HG03103 (cell line): ENCODE measurements around the gene MT1A.

Experiments
- ATAC-seq: cut with Tn5 transposase; IDR thresholded peaks from one replicate; pipeline ENCODE4 v1.9.1; 2021; ENCODE audit warnings: low read depth; ENCODE audit not compliant: unreplicated experiment

The MT1A gene

DNA sequence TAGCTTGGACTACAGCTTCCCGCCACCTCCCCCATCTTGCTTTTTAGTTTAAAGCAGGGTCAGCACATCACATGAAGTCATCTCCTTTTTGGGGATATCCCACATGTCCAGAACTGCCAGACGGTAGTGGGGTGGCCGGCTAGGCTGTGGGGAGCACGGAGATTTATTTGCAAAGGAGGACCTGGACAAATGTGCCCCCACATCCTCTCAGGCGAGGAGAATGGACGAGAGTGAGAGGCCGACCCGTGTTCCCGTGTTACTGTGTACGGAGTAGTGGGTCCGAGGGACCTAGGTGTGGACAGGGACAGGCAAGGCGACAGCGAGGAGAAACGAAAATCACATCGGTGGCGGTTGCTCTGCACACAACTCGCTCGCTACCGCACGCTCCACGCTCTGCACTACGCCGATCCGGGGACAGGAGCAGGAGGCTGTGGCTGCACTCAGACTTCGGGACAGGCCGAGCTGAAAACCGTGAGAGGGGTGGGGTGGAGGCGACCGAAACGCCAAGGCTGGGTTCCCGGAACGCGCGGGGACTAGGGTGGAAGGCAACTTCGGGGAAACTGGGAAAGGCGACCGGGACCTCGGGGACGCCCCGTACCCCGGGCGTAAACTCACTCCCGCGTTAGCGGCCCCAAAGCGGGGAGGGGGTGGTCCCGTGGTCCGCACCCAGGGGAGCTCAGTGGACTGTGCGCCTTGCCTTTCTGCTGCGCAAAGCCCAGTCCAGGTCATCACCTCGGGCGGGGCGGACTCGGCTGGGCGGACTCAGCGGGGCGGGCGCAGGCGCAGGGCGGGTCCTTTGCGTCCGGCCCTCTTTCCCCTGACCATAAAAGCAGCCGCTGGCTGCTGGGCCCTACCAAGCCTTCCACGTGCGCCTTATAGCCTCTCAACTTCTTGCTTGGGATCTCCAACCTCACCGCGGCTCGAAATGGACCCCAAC lies at the start of gene MT1A:
TSS of gene MT1A (plus strand) at position 853 of the 937 bp plus-strand sequence. CDS start at position 926, 73 bp downstream.
- ATAC-seq: no peak

DNA sequence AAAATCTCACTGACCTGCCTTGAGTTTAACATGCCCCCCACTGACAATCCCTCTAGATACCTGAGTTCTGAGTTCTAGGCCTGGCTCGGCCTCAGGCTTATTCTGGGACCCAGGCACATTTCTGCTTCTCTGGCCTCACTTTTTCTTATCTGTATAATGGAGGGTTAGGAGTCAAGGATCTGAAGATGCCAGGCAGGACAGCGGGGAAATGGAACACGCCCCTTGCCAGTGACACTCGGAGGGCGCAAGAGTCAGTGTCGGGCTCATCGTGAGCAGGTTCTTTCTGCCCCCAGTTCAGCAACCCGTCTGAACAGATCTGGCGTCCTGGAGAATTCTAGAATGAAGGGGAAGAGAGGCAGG lies 49.7 kb upstream of the MT1A start:
- ATAC-seq: no peak

- ATAC-seq: no peak
These were observed 49.1 kb upstream of the MT1A start, which contains the start of gene MT3 for GRCh38 chr16:56589141-56590039. Gene MT3, plus strand, starts transcription at chr16:56589528. Its CDS starts 63 bp downstream, at chr16:56589591.

DNA sequence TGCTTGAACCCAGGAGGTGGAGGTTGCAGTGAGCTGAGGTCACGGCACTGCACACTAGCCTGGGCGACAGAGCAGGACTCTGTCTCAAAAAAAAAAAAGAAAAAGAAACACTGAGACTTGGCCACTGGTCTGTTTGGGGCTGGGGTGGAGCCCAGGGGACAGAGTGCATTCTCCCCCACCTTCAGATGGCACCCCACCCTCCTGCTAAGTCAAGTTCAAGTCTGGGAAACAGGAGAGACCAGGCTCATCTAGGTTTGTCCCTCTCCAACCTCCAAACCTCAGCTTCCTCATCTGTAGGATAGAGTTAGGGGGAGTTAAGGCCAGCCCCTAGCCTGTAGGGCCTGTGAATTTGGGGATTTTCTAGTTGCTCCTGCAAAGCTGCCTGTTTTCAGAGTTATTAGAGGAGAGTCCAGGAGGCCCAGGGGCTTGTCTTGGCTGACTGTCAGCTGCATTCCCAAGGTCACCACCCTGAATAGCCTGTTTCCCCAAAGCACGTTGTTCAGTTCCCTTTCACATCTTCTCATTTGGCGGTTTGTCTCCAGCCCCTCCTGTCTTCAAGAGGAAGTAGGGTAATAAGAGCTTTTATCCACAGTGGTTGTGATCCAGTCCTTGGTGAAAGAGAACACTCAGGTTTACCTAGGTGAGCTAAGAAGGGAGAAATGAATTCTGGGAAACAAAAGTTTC lies 46.9 kb upstream of the MT1A start:
- no peak for ATAC-seq

DNA sequence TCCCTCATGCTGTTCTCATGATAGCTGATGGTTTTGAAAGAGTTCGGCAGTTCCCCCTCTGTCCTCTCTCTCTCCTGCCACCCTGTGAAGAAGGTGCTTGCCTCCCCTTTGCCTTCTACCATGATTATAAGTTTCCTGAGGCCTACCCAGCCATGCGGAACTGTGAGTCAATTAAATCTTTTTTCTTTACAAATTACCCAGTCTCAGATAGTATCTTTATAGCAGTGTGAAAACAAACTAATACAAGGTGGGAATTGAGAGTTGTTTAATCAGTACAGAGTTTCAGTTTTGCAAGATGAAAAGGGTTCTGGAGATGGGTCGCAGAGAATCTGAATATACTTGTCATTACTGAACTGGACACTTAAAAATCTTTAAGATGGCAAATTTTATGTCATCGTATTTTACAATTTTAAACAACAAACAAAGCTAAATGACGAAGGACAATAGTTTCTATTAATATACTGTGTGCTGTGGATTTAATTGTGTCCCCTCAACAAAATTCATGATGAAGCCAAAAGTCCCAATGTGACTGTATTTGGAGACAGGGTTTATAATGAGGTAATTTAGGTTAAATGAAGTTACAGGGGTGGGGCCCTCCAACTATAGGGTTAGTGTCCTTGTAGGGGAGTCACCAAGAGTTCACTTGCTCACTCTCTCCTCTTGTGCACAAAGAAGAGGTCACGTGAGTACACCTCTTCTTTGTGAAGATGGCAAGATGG lies 44.7 kb upstream of the MT1A start:
- ATAC-seq: no peak

GRCh38 chr16:56594292-56594619 lies 44.2 kb upstream of the MT1A start:
- no peak for ATAC-seq

DNA sequence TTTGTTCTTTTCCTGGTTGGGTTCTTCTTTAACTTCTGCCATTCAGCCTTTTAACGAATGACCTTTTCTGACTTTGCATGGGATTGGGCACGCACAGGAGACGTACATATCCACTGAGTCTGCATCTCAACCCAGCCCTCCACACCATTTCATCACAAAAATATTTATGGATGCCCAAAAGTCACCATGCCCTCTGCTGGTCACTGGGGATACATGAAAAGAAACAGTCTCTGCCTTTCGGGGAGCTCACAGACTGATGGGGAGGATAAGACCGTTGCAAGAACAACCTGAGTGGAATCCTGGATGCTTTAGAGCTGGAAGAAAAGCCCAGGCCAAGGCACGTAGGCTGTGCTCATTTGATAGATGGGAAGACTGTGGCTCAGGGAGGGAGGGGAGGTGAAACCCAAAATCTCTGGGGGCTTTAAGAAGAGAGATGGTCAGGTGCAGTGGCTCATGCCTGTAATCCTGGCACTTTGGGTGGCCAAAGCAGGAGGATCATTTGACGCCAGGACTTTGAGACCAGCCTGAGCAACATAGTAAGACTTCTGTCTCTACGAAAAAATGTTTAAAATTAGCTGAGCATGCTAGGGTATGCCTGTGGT lies 38.0 kb upstream of the MT1A start:
- no peak for ATAC-seq

- ATAC-seq: no peak
These were observed 37.1 kb upstream of the MT1A start for GRCh38 chr16:56601325-56601724.

GRCh38 chr16:56603589-56603988 lies 34.9 kb upstream of the MT1A start:
- no peak for ATAC-seq

- no peak for ATAC-seq
These were observed 33.5 kb upstream of the MT1A start for GRCh38 chr16:56604966-56605365.

DNA sequence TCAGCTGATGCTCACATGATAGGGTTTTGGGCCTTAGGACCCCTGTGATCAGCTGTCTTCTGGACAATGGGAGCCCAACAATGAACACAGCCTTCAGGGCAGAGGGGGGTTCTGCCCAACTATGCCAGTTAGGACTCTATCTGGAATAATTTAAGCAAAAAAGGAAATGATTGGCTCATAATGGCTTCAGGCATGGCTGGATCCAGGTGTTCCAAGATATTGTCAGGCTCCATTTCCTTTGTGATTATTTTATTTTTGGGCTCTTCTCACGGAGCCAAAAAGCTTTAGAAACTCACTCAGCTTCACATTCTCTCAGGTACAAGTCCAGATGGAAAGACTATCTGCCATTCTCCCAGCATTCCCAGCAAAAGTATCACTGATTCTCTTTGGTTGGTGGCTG lies 33.0 kb upstream of the MT1A start:
- no peak for ATAC-seq

DNA sequence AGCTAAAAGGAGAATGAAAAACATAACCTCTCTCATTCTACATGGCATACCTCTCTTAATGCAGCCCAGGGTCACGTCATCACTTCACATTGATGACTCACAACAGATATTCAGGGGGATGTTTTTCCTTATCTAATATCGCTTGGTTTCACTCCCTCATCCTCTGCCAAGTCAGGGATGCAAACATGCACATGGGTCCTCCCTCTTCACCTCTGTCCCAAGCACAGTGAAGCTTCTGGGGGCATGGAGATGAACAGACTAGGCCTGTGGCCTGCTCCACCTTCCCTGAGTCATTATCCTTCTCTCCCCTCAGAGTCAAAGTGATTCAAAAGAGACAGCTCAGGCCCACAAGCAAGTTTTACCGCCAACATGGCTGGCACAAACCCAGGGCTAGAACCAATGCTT lies 32.4 kb upstream of the MT1A start:
- ATAC-seq: no peak

DNA sequence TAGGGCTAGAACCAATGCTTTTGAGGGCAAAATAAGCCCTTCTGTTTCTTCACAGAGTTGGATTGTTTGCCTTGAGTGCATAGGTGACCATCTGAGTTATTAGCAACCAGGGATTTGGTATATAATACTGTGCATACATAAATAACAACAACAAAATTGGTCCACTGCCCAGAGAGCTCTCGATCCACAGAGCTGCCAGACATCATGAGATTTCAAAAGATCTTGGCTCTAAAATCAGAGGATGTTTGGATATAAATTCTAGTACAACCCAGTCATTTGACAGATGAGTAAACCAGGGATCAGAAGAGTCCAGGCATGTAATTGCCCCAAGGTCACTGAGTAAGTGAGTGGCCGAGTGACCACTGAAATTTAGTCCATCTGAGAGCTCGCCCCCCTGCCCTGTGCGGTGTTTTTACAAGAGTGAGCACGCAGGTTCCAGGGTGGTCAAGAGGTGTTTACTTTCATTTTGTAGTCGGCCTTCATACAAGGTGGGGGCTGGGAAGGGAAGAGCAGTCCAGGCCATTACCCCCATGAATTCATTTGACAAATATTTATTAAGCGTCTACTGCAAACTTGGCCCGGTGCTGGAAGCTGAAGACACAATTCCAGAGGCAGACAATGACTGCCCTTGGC lies 31.9 kb upstream of the MT1A start:
- ATAC-seq: no peak

GRCh38 chr16:56607109-56607618 lies 31.3 kb upstream of the MT1A start:
- no peak for ATAC-seq

DNA sequence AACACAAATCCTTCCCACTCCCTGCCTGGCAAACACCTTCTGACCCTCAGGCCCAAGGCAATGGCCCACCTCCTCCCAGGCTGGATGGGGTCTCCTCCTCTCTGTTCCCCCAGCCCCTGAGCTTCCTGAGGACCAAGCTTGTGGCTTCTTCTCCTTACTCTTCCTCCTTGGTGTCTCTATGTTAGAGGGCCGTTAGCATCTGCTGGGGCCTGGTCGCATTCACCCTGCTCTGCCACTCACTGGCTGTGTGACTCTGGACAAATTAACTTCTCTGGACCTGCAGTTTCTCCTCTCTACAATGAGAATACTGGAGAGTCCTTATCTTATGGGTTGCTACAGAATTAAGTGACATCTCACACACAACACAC lies 30.8 kb upstream of the MT1A start:
- ATAC-seq: no peak

DNA sequence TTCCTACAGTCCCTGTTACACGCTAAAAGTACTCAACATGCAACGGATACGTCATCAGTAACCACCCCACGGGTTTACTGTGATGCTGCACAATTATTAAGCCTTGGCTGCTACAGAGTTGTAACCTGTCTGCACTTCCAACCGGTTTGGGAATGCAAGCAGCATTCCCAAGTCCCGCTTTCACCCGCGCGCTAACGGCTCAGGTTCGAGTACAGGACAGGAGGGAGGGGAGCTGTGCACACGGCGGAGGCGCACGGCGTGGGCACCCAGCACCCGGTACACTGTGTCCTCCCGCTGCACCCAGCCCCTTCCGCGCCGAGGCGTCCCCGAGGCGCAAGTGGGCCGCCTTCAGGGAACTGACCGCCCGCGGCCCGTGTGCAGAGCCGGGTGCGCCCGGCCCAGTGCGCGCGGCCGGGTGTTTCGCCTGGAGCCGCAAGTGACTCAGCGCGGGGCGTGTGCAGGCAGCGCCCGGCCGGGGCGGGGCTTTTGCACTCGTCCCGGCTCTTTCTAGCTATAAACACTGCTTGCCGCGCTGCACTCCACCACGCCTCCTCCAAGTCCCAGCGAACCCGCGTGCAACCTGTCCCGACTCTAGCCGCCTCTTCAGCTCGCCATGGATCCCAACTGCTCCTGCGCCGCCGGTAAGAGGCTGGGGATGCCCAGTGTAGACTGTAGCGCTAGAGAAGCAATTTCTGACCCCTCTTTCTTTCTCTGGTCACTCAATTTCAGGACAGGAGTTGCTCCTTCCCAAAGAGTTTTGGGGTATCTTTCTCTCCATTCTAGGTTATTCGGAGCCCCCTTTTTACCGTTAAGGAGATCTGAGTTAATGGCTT lies 30.2 kb upstream of the MT1A start, which contains the start of gene MT2A:
TSS of gene MT2A (plus strand) at position 542 of the 833 bp plus-strand sequence. CDS start at position 614, 72 bp downstream.
- peak; percentile 74 for ATAC-seq

DNA sequence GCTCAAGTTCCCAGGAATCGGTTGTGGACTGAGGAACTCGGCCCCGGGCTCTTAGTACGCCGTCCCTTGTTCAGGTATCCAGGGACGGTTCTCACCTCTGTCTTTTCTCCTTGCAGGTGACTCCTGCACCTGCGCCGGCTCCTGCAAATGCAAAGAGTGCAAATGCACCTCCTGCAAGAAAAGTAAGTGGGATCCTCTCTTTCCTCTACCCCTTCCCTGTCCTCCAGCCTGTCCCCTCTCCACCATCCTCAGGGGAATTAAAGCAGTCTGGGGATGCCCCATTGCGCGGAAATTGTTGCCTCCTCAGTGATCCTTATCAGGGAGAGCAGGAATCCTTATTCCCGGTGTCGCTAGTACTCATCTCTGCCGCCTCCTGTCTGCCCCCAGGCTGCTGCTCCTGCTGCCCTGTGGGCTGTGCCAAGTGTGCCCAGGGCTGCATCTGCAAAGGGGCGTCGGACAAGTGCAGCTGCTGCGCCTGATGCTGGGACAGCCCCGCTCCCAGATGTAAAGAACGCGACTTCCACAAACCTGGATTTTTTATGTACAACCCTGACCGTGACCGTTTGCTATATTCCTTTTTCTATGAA lies 29.5 kb upstream of the MT1A start:
- ATAC-seq: no peak

DNA sequence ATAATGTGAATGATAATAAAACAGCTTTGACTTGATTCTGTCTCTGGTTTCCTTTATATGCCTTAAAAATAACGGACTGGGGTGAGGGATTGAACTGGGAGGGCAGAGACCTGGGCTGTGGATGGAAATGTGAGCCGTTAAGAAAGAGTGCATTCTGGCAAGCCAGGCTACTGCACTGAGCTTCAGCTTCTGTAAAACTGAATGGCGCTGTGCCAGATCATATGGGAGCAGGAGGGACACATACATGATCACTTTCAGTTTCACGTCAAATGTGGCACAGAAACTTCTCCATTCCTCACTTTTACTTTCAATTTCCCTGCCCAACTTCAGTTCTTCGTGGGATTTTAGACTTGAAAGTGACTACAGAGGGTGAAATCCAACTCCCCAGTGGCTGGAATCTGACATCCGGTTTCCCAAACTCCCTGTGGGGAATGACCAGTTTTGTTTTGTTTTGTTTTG lies 29.0 kb upstream of the MT1A start:
- ATAC-seq: peak; percentile 41
